NCI-H1436 treated with DMSO at 0.1 percent for 48 hours (cell line): ENCODE results near the gene NRL.

ENCODE experiments used
- DNase-seq: peaks from one replicate; lab custom pipeline; 2025; lab: John Stamatoyannopoulos, UW

NRL gene

DNA sequence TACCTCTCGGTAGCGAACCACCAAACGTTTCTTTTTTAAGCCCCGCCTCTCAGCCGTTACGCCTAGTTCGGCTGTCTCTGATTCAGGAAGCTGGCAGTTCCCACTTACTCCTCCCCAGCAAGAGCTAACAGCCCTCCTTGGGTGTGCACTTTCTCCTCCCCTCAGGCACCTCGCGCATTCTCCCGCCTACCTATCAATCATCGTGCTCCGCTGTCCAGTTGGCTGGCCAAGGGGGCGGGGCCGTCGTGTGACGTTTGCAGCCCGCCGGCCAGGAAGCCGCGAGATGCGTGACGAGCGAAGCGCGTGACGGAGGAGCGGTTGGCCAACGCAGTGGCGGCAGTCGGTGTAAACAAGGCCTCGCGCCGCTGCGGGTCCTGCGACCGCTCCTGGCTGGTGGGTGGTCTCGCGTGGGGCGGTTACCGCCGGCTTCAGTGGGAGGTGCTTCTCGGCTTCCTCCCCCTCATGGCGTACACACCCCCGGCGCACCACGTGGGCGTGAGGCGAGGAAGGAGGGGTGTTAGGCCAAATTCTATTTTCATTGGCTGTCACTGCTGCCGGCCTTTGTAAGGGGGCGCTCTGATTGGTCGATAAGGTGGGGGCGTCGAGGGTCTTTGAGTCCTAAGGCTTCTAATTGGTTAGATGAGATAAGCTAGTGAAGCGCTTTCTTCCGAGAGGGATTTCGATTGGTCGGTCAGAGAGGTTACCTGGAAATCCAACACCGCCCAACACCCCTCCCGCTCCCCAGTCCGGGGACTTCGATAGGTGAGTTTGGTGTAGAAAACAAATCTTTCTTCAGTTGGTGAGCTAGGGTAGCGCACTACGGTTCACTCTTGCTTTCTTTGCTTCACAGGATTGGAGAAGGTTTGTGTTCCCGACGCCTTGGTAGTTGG lies at the start of gene NRL, which contains the start of gene DCAF11:
NRL (minus strand) TSS at position 418 of the 890 bp plus-strand sequence. CDS start 32,101 bp downstream, outside the sequence.
DCAF11 (plus strand) TSS at position 246 of the 890 bp plus-strand sequence. CDS start 818 bp downstream, outside the sequence.
- DNase-seq = peak; percentile 98

DNA sequence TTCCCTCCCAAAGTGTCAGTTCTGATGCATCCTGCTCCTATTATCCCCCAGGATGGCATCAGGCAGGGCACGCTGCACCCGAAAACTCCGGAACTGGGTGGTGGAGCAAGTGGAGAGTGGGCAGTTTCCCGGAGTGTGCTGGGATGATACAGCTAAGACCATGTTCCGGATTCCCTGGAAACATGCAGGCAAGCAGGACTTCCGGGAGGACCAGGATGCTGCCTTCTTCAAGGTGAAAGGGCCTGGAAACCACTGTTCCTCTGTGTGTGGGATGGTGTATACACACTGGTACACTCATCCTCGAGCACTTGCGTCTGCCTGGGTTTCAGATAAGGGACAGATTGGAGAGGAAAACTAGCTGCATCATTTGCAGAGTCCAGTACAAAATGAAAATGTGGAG lies 47.3 kb upstream of the NRL start:
- no peak for DNase-seq

DNA sequence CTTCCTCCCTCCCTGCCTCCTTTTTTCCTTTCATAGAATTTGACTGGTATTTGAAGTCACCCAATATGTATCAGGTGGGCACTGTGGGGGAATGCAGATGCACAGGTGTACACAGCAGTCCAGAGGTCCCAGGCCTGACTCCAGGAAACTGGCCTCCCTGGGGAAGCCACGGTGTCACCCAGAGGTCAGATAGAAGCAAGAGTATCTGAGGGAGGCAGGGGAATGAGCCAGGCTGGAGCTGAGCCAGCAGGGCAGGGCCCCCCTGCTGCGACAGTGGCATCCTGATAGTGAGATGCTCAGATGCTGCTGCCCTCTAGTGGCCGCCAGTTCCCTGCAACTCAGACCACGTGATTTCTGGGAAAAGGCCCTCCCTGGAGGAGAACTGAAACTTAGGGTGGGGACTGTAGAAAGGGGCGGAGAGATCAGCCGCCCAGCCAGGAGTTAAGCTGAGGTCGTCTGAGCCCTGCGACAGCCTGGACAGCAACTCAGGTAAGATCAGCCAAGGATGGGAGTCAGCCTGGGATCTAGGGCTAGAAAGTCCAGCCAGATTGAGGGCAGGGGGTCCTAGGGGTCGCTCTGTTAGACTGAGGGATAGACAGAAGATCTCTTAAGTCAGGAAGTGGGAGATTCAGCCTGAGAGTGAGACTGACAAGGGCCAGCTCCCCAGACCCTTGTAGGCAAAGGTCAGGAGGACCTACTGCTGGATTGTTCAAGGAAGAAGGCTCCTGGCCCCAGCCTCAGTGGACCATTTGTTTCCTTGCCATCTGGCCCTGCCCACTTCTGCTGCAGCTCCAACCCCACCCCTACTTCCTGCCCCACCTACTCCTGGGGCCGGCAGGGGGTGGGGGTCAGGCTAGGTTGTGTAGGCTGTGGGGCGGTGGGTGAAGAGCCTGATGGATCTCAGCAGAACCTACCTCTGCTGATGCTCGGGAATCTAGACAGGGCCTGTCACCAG lies 46.4 kb upstream of the NRL start, which contains the start of gene IRF9:
IRF9 (plus strand) TSS at position 416 of the 955 bp plus-strand sequence. CDS start 880 bp downstream, outside the sequence.
- peak; percentile 74 for DNase-seq

DNA sequence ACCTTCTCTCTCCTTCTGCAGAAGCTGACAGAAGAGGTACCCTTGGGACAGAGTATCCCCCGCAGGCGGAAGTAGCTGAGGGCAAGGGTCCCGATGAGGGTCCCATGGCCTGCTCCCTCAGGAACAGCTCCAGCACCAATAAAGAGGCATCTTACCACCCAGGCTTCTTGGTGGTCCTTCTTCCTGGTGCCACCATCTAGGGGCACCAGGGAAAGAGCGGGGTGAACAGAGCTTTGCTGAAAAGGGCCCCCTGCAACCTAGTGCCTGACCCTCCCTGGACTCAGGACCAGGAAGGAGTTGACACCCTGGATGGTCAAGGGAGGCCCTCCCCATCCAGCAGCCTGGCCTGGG lies 45.7 kb upstream of the NRL start:
- no peak for DNase-seq

DNA sequence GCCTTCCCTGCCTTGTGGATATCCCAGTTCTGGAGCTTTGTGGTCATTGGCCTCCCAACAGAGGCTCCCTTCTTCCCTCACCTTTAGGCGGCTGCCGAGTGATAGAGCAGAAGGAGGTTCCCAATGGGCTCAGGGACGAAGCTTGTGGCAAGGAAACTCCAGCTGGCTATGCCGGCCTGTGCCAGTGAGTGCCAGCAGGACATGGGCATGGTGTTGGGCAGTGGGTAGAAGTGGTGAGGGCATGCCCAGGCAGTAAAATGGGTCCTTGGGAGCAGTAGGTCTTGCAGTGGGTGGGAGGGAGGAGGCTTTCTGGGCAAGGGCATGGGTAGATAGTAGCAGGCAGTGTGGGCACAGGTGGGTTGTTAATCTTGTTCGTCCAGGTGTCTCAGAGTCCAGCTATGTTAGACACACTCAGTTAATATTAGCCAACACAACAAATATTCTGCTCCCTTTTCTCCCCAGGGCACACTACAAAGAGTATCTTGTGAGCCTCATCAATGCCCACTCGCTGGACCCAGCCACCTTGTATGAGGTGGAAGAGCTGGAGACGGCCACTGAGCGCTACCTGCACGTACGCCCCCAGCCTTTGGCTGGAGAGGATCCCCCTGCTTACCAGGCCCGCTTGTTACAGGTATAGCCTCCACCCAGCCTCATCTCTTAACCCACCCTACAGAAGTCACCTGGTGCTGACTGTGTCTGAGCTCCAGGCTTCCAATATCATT lies 45.2 kb upstream of the NRL start:
- DNase-seq = no peak

DNA sequence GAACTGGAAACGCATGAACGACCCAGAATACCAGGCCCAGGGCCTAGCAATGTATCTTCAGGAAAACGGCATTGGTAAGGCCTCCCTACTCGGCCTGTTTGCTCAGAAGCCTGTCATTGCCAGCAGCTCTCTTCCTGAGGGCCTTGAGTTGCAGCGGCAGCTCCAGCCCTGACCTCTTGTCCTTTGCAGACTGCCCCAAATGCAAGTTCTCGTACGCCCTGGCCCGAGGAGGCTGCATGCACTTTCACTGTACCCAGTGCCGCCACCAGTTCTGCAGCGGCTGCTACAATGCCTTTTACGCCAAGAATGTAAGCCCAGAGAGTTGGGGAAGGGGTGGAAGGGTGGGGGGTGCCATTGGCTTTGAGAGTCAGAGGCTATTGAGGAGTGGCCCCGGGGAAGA lies 42.6 kb upstream of the NRL start:
- DNase-seq = no peak

DNA sequence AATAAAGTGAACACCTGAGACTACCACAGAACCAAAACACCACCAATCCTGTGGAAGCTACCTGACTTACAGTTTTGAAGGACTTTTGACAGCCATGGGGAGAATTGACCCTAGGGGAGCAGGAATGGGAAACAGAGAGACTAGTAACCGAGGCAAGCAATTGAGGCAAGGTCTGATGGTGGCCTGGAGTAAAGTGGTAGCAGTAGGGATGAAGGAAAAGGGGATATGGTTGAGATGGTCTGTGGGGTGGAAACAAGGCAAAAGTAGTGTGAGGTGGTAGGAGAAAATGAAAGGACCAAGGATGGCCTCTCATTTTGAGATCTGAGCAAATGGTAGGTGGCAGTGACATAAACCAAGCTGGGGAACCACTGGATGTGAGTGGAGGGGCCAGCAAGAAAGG lies 42.1 kb upstream of the NRL start:
- DNase-seq = no peak

DNA sequence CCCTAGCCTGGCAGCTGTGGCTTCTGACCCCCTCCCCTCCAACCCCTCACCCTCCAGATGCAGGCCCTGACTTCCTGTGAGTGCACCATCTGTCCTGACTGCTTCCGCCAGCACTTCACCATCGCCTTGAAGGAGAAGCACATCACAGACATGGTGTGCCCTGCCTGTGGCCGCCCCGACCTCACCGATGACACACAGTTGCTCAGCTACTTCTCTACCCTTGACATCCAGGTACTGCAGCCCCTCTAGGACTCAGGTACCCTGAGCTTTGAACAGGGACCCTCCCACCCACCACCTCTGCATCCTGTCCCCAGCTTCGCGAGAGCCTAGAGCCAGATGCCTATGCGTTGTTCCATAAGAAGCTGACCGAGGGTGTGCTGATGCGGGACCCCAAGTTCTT lies 40.4 kb upstream of the NRL start:
- no peak for DNase-seq

DNA sequence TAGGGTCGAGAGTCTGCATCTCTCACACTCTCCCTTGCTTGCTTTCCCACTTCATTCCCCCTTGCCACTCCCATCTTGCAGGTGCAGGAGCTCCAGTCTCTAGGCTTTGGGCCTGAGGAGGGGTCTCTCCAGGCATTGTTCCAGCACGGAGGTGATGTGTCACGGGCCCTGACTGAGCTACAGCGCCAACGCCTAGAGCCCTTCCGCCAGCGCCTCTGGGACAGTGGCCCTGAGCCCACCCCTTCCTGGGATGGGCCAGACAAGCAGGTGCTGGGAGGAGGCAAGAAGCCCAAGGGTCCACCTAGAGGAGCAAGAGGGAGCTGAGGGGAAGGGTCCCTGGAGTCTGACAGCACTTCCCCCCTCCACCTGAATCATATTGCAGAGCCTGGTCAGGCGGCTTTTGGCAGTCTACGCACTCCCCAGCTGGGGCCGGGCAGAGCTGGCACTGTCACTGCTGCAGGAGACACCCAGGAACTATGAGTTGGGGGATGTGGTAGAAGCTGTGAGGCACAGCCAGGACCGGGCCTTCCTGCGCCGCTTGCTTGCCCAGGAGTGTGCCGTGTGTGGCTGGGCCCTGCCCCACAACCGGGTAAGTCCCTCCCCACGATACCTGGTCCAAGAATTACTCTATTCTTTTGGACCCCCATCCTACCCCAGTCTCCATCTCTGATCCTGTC lies 36.8 kb upstream of the NRL start:
- DNase-seq = no peak

DNA sequence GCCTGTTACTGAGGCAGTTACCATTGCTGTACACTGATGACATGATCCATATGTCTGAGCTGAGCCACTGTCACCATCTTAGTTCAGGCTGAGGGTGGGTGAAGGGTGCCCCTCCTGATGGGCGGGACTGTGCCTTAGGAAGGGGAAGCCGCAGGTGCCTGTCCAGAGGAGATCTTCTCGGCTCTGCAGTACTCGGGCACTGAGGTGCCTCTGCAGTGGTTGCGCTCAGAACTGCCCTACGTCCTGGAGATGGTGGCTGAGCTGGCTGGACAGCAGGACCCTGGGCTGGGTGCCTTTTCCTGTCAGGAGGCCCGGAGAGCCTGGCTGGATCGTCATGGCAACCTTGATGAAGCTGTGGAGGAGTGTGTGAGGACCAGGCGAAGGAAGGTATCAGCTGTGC lies 36.2 kb upstream of the NRL start:
- DNase-seq = no peak

DNA sequence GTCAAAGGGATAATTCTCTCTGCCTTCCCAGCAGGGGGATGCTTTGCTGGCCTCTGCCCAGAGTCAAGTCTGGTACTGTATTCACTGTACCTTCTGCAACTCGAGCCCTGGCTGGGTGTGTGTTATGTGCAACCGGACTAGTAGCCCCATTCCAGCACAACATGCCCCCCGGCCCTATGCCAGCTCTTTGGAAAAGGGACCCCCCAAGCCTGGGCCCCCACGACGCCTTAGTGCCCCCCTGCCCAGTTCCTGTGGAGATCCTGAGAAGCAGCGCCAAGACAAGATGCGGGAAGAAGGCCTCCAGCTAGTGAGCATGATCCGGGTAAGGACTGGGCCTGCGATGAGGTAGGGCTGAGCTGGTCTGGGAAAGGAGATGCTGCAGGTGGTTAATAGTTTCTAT lies 35.8 kb upstream of the NRL start:
- DNase-seq = no peak

DNA sequence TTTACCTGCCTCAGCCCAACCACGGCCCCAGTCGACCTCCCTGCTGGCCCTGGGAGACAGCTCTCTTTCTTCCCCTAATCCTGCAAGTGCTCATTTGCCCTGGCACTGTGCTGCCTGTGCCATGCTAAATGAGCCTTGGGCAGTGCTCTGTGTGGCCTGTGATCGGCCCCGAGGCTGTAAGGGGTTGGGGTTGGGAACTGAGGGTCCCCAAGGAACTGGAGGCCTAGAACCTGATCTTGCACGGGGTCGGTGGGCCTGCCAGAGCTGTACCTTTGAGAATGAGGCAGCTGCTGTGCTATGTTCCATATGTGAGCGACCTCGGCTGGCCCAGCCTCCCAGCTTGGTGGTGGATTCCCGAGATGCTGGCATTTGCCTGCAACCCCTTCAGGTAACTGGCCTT lies 35.3 kb upstream of the NRL start:
- no peak for DNase-seq

DNA sequence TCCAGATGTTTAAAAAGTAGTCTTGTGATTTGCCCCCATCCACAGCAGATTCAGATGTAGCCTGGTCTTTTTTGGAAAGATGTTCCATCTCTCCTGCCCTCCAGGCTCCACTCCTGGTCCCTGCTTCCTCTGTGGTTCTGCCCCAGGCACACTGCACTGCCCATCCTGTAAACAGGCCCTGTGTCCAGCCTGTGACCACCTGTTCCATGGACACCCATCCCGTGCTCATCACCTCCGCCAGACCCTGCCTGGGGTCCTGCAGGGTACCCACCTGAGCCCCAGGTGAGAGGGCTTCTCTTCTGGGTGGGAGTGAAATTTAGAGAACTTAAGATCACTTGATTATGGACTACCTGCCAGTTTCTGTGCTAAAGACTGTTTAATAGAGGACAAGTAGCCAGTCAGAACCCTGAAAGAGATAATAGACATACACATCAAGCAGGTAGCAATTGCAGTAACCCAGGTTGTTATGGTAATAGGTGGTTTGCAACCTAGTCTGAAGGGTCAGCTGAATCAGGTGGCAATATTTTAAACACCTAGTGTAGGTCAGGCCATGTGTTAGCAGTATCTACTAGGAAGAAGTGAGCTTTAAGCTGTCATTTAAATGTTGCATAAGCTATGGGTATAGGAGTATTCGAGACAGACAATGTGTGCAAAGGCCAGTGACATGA lies 34.7 kb upstream of the NRL start:
- DNase-seq = no peak

DNA sequence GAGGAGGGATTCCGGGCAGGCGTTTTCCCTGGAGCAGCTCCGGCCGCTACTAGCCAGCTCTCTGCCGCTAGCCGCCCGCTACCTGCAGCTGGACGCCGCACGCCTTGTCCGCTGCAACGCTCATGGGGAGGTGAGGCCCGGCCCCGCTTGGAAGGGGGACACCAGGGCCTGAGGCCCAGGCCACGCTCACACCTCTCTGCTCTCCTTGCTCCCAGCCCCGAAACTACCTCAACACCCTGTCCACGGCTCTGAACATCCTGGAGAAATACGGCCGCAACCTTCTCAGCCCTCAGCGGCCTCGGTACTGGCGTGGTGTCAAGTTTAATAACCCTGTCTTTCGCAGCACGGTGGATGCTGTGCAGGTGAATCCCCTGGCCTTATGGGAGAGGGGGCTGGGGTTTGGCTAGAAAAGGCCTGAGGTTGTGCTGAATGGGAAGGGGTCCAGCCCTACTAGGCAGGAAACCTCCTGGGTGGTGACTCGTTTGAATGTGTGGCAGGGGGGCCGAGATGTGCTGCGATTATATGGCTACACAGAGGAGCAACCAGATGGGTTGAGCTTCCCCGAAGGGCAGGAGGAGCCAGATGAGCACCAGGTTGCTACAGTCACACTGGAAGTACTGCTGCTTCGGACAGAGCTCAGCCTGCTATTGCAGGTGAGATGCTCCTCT lies 33.1 kb upstream of the NRL start:
- no peak for DNase-seq

DNA sequence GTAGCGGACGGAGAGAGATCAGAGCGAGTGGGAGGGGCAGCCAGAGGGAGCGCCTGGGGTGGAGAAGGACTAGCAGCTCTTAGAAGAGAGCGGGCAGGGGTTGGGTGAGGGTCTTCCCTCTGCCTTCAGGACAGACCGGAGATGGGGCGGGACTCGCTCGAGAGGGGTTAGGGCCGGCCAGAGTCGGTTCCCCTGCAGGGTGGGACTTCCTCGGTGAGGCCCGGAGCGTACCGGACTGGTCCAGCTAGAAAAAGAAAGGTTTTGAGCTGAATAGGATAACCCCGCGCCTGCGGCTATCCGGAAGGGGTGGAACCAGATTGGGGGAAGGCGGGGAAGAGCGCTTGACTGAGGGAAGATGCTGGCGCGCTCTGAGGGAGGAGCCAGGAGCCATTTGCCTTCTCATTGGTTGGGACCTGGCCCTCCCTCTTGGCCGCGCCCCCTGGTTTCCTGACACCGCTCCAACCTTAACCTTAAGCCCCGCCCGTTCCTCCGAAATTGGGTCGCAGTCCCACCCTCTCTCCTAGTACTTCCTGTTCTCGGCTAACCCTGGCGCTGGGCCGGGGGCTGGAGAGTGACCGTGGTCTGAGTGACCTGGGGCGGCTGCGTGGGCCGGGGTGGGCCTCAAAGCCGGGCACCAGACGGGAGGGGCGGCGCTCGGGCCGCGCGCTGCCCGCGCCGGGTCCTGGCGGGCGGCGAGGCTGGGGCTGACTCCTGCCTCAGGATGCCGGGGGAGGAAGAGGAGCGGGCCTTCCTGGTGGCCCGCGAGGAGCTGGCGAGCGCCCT lies 32.4 kb upstream of the NRL start, which contains the start of gene RNF31:
RNF31 (plus strand) TSS at position 521 of the 783 bp plus-strand sequence; CDS start at position 722, 201 bp downstream.
- DNase-seq = peak; percentile 93

DNA sequence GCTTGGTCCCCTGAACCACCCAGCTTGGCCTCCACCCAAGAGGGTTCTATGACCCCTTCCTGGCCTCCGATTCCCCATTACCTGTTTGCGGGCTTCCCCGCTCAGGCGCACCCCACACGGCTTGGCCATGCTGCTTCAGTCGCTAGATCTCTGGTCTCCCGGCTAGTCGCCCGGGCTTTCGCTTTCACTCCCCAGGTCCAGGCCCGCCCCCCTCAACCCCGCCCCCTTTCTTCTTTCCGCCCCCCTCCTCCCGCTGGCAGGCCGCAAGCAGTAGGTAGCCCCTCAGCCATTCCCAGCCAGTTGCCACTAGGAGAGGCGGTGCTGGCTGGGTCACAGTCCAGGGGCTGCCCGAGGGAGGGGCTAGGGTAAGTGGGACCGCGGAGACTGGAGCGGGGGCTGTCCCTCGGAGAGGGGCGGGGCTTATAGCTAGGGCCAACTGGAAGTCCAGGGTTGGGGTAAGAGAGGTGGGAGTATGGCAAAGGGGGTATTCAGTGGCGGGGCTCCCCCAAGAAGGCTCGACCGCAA lies 31.8 kb upstream of the NRL start, which contains the start of gene PSME2:
PSME2 (minus strand) TSS at position 158 of the 525 bp plus-strand sequence; CDS start at position 129, 29 bp downstream.
- DNase-seq = peak; percentile 87

DNA sequence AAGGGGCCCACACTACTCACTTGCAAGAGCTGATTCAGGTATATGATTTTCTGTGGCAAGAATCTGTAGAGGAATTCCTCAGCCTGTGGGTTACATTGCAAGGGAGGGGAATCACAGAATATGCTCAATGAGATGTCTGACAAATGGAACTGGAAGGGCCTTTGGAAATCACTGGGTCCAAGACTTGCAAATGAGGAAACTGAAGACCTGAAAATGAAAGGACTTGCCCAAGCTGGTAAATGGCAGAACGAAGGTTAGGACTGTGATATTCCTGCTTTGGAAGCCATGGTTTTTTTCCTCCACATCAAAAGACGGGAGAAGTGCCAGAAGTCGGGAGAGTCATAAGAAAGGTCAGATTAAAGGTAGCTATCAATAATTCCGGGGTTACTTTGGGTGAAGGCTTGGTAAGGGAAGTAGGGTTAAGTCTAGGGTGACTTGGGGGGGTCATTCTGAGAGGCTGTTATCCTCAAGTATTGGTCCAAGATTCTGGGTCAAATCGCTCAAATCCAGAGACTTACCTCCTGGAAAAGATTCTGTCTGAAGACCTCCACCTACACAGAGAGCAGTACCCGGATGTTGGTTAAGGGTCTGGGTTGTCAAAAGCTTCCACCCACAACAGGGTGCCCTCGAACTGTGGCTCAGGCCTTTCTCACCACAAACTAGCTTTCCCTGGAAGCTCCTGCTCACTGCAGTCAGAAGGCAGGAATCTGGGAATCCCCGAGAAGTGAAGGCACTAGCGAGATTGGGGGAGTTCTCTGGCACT lies 31.1 kb upstream of the NRL start:
- no peak for DNase-seq

DNA sequence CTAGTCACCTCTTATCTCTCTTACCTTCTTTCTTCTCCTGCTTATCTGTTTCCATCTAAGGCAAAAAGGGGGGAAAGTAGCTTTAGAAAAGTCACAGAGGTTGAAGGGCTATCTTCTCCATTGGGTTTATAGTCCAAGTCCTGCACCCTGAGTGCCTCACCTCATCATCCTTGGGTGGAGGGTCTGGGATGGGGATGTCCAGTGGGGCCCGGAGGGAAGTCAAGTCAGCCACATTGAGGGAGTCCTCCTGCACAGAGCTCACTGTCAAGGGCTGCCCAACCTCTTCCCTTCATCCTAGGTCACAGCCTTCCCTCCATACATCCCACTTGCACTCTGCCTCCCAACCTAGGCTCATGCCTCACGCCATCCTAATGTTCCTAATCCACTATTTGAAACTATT lies 30.5 kb upstream of the NRL start:
- DNase-seq = no peak
